DLD1 (cell line): ENCODE results near the gene RPRD1B.

ENCODE experiments used
- in situ Hi-C: cut with HindIII; loops from 2 replicates; pipeline ENCODE4 v1.10.0; 2017; ENCODE audit warnings: low sequenced_read_pairs

The RPRD1B gene

DNA sequence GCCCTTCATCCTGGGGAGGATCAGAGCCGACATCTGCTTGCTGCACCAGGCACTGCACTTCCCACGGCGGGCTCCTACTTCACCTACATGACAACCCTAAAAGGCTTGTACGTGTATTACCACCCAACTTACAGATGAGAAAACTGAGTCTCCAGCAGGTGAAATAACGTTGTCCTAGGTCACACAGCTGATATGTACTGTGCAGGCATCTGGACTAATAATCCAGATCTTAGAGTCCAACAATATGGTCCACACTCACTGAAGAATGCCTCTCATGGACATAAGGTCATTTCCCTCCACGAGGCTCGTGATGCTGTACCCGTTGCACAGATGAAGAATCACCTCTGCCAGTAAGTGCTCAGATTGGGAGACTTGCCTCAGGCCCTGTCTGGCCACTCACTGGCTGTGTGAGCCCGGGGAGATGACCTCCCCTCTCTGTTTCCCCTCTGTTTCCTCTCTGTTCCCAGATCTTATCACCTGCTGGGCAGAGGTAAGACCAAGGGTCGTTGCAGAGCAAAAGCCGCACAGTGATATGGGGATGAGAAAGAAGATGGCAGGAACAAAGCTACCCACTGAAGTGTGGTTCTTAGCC, 99.5 kb downstream of the RPRD1B start:
- in situ Hi-C loops, result loop anchor here (5.0 kb wide), 1 partner anchor 61 kb away; no protein-coding TSS in a partner anchor

DNA sequence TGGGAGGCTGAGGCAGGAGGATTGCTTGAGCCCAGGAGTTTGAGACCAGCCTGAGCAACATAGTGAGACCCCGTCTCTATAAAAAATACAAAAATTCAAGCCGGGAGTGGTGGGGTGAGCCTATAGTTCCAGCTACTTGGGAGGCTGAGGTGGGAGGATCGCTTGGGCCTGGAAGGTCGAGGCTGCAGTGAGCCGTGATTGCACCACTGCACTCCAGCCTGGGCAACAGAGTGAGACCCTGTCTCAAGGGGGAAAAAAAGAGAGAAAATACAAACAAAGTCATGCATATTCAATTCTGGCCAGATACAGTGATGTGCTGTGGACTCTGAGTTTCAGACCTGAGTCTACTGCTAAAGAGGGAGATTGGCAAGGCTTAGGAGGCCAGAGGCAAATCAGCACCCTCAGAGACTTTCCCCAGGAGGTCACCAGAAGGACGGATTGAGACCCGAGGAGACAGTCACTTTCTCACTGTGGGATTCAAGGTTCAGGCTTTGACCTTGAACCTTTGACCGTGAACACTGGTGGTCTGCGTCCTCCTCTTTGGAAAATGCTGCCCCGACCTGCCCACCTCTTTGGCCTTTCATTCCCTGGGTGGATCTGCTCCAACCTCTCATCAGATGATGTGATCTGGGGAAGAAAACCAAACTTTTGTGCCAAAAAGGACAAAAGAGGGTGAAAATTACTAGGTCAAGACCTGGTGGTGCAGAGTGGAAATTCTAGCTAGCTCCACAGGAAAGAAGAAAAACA, 100.3 kb downstream of the RPRD1B start:
- in situ Hi-C loops, result loop anchor here (5.0 kb wide), 1 partner anchor 62 kb away; no protein-coding TSS in a partner anchor

DNA sequence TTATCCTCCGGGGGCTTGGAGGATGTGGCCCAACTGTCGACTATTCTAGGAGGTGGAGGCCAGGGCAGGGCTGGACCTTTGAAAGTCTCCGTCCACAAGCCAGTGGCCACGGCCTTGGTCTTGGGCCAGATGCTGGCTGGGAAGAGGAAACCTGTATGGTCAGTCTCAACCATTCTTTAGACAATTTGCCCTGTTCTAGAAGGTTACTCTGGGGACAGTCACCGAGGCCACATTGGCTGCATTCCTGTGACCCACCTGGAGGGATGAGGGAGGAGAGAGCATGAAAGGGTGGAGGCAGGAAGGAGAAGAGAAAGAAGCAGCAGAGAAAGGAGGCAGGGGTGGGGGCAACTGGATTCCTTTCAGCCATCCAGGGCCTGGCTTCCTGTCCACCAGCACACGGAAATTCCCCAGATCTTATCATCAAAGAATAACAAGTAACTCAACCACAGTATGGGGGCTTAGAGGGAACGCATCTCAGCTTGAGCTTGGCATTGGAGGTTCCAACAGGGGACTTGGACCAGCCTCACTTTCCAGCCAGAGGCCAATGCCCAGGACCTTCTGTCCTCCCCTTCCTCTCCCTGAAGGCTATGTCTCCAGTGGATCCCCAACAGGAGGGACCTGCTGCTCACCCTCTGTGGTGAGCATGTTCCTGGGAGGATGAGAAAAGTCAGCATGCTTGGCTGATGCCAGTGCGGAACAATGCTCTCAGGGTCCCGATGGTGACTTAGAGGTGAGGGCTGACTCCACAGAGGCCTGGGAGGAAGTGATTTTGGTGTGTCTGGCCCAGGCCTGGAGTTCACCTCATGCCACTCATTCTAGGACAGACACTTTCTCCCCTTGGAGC, 101.1 kb downstream of the RPRD1B start:
- in situ Hi-C loops, result loop anchor here (5.0 kb wide), 1 partner anchor 62 kb away; no protein-coding TSS in a partner anchor

DNA sequence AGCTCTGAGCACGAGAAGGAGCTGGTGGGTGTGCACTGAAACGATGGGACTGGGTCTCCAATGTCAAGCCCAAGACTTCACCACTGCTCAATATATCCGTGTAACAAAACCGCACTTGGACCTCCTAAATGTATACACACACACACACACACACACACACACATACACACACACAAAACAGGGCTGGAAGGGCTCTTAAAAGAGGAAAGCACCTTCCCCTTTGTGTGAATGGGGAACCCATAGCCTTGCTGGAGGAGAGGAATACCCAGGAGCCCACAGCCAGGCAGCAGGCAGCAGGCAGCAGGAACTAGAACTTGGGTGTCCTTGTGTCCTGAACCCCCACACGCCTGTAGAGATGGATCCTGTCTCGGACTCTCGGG, 101.7 kb downstream of the RPRD1B start:
- in situ Hi-C loops, result no loop called here

DNA sequence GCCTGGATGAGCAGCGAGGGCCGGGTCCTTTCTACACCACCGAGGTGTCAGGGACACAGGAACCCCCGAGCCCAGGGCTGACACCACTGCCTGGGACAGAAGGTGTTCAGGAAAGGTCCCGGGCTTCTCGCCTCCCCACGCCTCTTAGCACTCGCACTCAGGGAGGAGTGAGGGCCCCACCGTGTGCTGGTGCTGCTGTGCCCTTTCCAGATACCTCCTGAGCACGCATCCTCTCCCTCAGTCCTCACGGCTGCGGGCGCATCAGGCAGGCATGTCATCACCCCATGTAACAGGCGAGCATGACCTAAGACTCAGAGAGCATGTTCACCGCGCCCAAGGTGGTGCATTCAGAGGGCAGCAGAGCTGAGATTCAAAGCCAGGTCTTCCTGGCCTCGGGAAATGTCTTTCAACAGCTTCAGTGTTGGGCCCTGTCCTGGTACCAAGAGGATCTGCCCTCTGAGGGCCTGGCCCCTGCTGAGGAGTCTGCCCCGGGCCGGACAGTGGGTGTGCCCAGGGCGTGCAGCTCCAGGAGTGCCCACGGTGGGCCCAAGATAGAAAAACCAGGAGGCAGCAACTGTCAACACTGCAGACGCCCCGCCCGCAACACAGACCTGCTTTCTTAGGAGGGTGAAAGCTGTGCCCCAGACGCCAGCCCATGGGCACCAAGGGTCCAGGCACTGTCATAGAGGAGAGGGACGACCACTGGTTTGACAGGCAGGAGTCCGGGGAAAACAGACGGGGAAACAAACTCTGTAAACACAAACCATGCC, 102.3 kb downstream of the RPRD1B start:
- in situ Hi-C loops, result no loop called here

DNA sequence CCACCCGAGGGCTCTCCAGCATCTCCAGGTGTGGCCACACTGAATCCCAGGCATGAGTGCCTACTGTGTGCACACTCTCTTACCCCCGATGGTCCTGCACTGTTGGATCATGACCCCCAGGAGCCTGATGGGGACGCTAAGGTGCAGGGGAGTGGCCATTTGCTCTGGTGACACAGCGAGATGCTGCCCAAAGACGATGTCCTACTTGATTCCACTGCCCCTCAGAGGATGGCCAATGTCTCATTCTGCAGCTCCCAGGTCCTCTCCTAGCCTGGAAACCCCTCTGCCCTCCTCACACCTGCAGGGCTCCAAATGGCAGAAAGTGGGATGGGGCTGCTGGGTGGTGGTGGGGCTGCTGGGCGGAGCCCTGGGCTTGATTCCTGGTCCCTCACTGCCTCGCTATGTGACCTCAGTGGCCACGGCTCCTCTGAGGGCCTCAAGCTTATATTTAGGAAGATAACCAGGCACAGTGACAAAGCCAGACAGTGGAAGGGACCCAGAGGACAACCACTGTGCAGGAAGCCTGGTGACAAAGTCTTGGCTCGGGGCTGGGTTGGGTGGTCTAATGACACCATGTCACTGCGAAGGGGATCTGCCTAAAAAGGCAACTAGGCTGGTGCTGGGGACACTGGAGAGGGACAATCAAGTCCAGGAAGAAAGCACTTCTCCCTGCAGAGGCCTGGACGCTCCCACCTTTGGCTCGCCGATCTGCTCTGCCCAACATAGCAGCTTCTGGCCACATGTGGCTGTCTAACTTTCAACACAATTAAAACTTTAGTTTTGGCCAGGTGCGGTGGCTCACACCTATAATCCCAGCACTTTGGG, 103.1 kb downstream of the RPRD1B start:
- in situ Hi-C loops, result no loop called here

DNA sequence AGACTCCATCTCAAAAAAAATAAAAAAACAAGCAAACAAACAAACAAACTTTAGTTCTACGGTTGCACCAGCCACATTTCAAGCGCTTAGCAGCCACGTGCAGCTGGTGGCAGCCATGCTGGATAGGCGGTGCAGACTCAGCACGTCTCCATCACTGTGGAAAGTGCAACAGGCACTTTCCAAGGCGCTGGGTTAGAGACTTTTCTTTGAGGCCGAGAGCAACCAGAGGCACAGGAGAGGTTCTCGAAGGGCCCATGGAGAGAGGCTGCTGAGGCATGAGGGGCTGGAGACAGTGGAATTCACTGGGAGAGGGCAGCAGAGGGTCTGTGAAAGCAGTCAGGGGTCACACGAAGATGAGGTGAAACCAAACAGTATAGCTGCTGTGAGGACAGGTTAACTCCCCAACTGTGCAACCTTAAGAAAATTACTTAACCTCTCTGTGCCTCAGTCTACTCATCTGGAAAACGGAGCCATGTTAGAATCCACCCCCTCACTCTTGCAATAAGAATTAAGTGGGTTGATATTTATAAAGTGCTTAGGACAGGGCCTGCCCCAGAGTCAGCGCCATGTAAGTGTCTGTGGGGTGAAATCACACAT, 104.0 kb downstream of the RPRD1B start:
- in situ Hi-C loops, result no loop called here

DNA sequence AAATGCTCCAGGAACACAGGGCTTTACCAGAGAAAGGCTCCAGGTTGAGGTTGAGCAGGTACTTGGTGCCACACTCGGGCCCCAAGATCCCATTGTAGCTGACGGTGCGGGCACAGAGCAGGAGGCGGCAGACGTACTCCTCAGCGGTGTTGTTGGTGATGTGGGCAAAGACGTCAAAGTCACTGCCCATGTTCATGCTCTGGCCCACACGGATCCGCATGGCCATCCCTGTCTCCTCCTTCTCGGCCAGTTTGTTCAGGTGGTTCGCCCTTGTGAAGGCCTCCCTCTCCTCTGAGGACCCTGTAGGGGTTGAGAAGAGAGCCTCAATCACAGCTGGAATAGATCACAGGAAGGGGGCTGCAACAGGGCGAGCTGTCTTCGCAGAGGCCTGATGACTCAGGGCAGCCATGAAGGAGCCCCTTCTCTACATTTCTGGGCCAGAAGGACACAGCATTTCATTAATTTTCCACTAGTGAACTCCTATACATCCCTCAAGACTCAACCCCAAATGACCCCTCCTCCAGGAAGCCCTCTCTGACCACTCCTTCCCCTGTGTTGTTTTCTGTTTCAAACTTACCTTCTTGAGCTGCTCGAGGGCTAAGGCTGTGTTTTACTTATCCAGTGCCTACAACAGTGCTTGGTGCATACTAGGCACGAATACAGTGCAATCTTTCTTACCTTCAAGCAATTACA, 104.7 kb downstream of the RPRD1B start:
- in situ Hi-C loops, result no loop called here

DNA sequence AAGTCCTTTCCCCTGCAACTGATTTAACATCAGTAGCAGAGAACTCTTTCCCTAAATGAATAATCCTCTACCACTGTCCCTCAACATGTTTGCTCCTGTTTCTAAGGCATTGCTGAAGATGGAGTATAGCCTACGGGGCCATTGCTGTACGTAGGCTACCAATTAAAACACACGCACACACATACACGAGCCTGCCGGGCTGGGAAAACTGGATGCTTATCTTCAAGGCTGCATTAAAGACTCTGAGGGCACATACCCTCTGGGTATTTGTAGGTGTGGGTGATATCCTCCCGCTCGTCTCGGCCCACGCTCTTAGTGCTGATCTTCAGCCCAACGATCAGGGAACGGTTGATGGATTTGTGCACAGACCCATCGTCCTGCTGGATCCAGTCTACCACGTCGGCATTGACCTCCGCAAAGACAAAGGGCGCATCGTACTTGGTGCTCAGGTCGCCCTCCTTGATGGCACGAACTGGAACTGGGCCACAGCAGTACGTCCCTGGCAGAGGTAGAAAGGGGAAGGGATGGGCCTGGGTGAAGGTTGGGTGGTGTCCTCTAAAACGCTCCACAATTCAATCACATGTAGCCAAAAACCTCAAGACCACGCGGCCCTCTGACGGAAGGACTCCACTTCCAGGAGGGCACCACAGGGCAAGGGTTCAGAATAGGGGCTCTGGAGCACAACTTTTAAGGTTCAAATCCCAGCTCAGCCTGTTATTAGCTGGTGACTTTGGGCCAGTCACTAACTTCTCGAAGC, 105.8 kb downstream of the RPRD1B start:
- in situ Hi-C loops, result no loop called here

DNA sequence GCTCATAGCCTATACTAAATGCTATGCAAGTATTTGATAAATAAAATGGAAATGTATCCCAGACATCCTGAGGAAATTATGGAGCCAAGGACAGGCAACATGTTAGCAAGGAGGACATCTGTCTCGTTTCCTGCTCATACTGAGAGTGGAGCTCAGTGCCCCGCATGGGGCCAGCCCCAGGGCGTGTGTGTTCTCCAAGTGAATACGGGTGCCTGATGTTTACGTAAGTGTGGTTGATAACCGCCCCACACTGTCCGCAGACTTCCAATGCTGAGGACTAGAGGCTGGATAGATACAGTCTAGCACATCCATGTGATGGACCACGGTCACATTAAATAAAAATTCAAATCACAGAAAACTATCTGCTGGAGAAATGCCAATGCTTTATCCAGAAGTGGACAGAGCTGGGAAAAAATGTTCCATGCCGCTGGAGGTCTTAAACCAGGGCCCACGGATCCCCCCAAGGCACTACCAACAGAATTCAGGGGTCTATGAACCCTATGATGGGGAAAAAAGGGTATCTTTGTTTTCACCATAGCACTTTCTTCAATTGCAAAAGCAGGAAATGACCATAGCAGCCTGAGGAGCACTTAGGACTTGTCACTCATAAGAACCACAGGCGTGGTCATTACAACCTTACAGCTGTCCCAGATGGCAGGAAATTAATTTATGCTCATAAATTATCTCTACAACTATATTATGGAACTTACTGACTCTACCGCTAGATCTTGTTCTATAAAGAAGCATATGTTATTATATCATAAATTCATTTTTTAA, 106.6 kb downstream of the RPRD1B start:
- in situ Hi-C loops, result no loop called here

DNA sequence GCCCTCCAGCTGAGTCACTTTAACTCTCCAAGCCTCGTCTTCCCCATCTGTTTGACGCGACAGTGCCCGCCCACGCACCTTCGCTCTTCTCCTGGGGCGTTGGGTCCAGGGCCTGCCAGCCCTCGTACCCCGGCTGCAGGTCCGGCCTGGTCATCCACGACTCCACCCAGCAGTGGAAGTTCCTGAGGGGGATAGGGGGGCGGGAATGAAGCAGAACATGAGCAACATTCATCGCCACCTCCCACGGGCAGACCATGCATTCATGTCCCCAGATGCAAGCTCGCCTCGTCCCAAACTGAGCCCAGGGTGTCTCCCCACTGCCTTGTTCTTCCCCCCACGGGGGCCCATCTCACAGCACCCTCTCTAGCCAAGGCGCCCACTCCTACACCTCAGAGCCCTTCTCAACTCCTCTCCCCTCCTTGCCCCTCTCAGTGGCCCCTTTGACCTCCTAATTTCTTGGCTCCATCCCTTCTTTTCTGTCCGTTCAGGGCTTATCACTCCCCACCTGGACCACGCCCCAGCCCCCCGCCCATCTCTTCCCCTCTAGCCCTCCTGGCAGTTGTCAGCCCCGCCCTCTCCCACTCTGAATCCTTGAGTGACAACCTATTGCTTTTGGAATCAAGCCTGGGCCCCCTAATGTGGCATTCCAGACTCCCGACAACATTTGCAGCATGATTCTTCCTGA, 107.8 kb downstream of the RPRD1B start:
- in situ Hi-C loops, result no loop called here
